Breast epithelium (tissue), 3 donors: ENCODE data around the gene RSPRY1.

Experiments
- POLR2A ChIP-seq: fragments of 450-650 bp; IDR thresholded peaks from one replicate; pipeline ENCODE4 v1.6.1; 2016; ENCODE audit warnings: antibody characterized with exemption, mild to moderate bottlenecking, moderate library complexity
- TF ChIP-seq, protein P1 (sequence below), 3 donors: fragments of 450-650 bp; IDR thresholded peaks; one replicate each; pipeline ENCODE4 v1.5.1; 2016 to 2017; ENCODE audit warnings: antibody characterized with exemption in 3 of 3, mild to moderate bottlenecking in 3 of 3, moderate library complexity in 3 of 3

- TF ChIP-seq, protein P1, sequence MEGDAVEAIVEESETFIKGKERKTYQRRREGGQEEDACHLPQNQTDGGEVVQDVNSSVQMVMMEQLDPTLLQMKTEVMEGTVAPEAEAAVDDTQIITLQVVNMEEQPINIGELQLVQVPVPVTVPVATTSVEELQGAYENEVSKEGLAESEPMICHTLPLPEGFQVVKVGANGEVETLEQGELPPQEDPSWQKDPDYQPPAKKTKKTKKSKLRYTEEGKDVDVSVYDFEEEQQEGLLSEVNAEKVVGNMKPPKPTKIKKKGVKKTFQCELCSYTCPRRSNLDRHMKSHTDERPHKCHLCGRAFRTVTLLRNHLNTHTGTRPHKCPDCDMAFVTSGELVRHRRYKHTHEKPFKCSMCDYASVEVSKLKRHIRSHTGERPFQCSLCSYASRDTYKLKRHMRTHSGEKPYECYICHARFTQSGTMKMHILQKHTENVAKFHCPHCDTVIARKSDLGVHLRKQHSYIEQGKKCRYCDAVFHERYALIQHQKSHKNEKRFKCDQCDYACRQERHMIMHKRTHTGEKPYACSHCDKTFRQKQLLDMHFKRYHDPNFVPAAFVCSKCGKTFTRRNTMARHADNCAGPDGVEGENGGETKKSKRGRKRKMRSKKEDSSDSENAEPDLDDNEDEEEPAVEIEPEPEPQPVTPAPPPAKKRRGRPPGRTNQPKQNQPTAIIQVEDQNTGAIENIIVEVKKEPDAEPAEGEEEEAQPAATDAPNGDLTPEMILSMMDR (IDR thresholded peaks at IDR 0.05): no peak
- TF ChIP-seq POLR2A: no peak
Observed at GRCh38 chr16:57149391-57149790, 36.7 kb upstream of the RSPRY1 start.
